Right lobe of liver (tissue), 6 donors: ENCODE measurements around the gene ZNF672. TPM values are rescaled to one million over a fixed set of nuclear protein-coding genes. Genes with fewer than 3 reads are reported as not detected.

Experiments used
- ATAC-seq, 4 donors: fragments of 200-7000 bp; cut with Tn5 transposase; one replicate each; pipeline ENCODE4 v1.9.1; 2020; ENCODE audit warnings: mild to moderate bottlenecking in 4 of 4, moderate library complexity in 4 of 4
- DNase-seq, 3 donors: peaks; one replicate each; pipeline ENCODE4 v3.0.0-alpha.2; 2020
- H3K27ac ChIP-seq, 3 donors: fragments of 200-600 bp; one replicate each; pipeline ENCODE4 v1.8.0; 2022
- H3K27me3 ChIP-seq, 2 donors: fragments of 200-600 bp; one replicate each; pipeline ENCODE4 v1.8.0; 2022
- H3K36me3 ChIP-seq, 4 donors: fragments of 200-600 bp; sonication (generic) in 1 of 4; one replicate each; pipeline versions ENCODE4 v1.5.1 to v1.8.0; 2017 to 2022; ENCODE audit warnings: control low read depth in 1 of 4
- H3K4me1 ChIP-seq, 4 donors: fragments of 200-600 bp; sonication (generic) in 1 of 4; one replicate each; pipeline versions ENCODE4 v1.5.1 to v1.8.0; 2017 to 2022; ENCODE audit warnings: control low read depth in 1 of 4
- H3K4me3 ChIP-seq, 3 donors: fragments of 200-600 bp; one replicate each; pipeline ENCODE4 v1.8.0; 2022
- H3K9me3 ChIP-seq, 4 donors: fragments of 200-600 bp; sonication (generic) in 1 of 4; one replicate each; pipeline versions ENCODE4 v1.5.1 to v1.8.0; 2017 to 2022; ENCODE audit warnings: control low read depth in 1 of 4
- CTCF ChIP-seq, 4 donors: fragments of 200-600 bp in 3 of 4; fragments of 450-650 bp in 1 of 4; IDR thresholded peaks; one replicate each; pipeline versions ENCODE4 v1.5.1 to v1.8.0; 2016 to 2022; ENCODE audit warnings: antibody characterized with exemption in 4 of 4, mild to moderate bottlenecking in 2 of 4
- POLR2A ChIP-seq: fragments of 450-650 bp; IDR thresholded peaks from one replicate; pipeline ENCODE4 v1.6.1; 2017; ENCODE audit warnings: antibody characterized with exemption, mild to moderate bottlenecking
- WGBS: methylation state at CpG from one replicate; pipeline ENCODE4 v1.1.6; 2018; ENCODE audit warnings: low coverage, low lambda C conversion rate; ENCODE audit not compliant: insufficient coverage; ENCODE audit errors: missing lambda C conversion rate; 5-methylcytosine and 5-hydroxymethylcytosine counted together
- intact Hi-C, 2 donors: fragments of 100-400 bp; cut with DNase I; formaldehyde crosslinking; loops; one replicate each; pipeline versions ENCODE4 v1.11.2 to v1.14.1; 2022
- total RNA-seq, 6 experiments: library from RNA; depleted of rRNA in 2 of 6; stranded (reverse); fragments of >200 nt in 2 of 6; fragmentation: NEBNext Ultra II Directional in 3 of 6; extraction: Animal tissue kit (Norgen Biotek cat#: 25700) in 3 of 6; gene quantifications; one replicate each; pipeline versions ENCODE4 v1.1.0 to v1.2.4, GENCODE V29; 2016 to 2023
- donor health status: DM: no; HTN: yes; CAD: no.
- donor health status: DM: no; HTN: no; CAD: no.
- donor health status: DM: no; HTN: no; CAD: no.
- donor health status: DM: no; HTN: yes; CAD: no.
- donor health status: DM: no; HTN: yes; CAD: no.

The ZNF672 gene
- total RNA-seq, 6 experiments from 2014 or later: 16.9 to 24.3 (median 19.4) TPM

- Histone ChIP-seq H3K4me3 (no peak overlapping the region), H3K4me1 (no peaks in the 10 kb centered on the region), H3K9me3 (no peaks in the 10 kb centered on the region), H3K27me3 (no peaks in the 10 kb centered on the region), H3K27ac (no peak overlapping the region), H3K36me3 (peaks cover 0 to 54% (median 13%) of the 10 kb centered on the region in 4 donors)
- intact Hi-C loops: no loop called here
- WGBS: 100% methylated on average over 3 of the region's 76 CpGs
- TF ChIP-seq POLR2A: no peak
- no peak for ATAC-seq
- no peak for DNase-seq
These were observed 9.3 kb downstream of the ZNF672 start for GRCh38 chr1:248847181-248847955.

GRCh38 chr1:248847956-248848561 lies 10.0 kb downstream of the ZNF672 start:
- Histone ChIP-seq H3K27me3 (no peaks in the 10 kb centered on the region), H3K9me3 (no peaks in the 10 kb centered on the region), H3K4me1 (no peaks in the 10 kb centered on the region), H3K4me3 (no peak overlapping the region), H3K36me3 (peaks cover 0 to 54% (median 13%) of the 10 kb centered on the region in 4 donors), H3K27ac (no peak overlapping the region)
- no CpG with 5 or more reads among the region's 72 CpGs for WGBS
- intact Hi-C loops: no loop called here
- DNase-seq: no peak
- ATAC-seq: no peak
- TF ChIP-seq CTCF (IDR thresholded peaks at IDR 0.05): no peak
- no peak for TF ChIP-seq POLR2A

GRCh38 chr1:248848602-248849001 lies 10.6 kb downstream of the ZNF672 start:
- peaks cover 0 to 54% (median 13%) of the 10 kb centered on the region in 4 donors for H3K36me3 ChIP-seq

GRCh38 chr1:248849152-248849551 lies 11.1 kb downstream of the ZNF672 start:
- Histone ChIP-seq H3K27ac (no peak overlapping the region), H3K4me3 (no peak overlapping the region), H3K4me1 (no peaks in the 10 kb centered on the region), H3K36me3 (peaks cover 0 to 53% (median 13%) of the 10 kb centered on the region in 4 donors), H3K27me3 (no peaks in the 10 kb centered on the region), H3K9me3 (no peaks in the 10 kb centered on the region)
- no peak for DNase-seq
- TF ChIP-seq CTCF (IDR thresholded peaks at IDR 0.05): no peak
- no peak for TF ChIP-seq POLR2A
- WGBS: 58% methylated on average over 2 of the region's 3 CpGs
- ATAC-seq: peak in 3 of 4 donors; percentile 29 to 63 (median 58)
- intact Hi-C loops: no loop called here

More at GRCh38 chr1:248848602-248849001, 10.6 kb downstream of the ZNF672 start:
- H3K4me1 ChIP-seq: no peaks in the 10 kb centered on the region
- no peaks in the 10 kb centered on the region for H3K27me3 ChIP-seq
- TF ChIP-seq POLR2A (no peak), CTCF (IDR thresholded peaks at IDR 0.05) (no peak)
- intact Hi-C loops: no loop called here
- H3K27ac ChIP-seq: no peak overlapping the region
- WGBS: 95% methylated on average over 7 of the region's 8 CpGs
- H3K9me3 ChIP-seq: no peaks in the 10 kb centered on the region
- DNase-seq: no peak
- no peak overlapping the region for H3K4me3 ChIP-seq
- no peak for ATAC-seq

GRCh38 chr1:248849637-248850036 lies 11.6 kb downstream of the ZNF672 start:
- H3K4me3 ChIP-seq: no peak overlapping the region
- TF ChIP-seq POLR2A (no peak), CTCF (IDR thresholded peaks at IDR 0.05) (no peak)
- no peaks in the 10 kb centered on the region for H3K27me3 ChIP-seq
- intact Hi-C loops: no loop called here
- H3K4me1 ChIP-seq: no peaks in the 10 kb centered on the region
- no peaks in the 10 kb centered on the region for H3K9me3 ChIP-seq
- no CpG with 5 or more reads among the region's 3 CpGs for WGBS
- no peak for DNase-seq
- no peak overlapping the region for H3K27ac ChIP-seq
- H3K36me3 ChIP-seq: peaks cover 0 to 48% (median 13%) of the 10 kb centered on the region in 4 donors
- ATAC-seq: peak in 1 of 4 donors; percentile 3
